ENCODE data around the gene LAMA2.

DNA sequence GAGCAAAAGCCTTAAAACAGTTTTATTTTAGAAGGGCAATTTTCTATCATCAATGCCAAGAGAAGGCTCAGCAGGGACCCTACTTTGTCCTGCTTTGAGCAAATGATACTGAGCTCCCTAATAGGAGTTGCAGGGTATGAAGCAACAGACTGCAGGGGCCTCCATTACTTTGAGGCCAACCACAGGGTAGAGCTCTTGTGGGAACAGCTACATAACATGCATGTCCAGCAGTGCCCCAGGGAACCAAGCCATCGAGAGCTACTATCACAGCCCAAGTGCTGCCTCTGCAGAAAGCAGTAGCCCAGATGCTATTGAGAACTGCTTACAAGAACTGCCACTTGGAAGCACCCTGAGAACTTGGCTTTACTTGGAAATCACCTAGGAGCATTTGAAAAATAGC is 222.1 kb downstream of the LAMA2 start:
- TF ChIP-seq, protein P1, sequence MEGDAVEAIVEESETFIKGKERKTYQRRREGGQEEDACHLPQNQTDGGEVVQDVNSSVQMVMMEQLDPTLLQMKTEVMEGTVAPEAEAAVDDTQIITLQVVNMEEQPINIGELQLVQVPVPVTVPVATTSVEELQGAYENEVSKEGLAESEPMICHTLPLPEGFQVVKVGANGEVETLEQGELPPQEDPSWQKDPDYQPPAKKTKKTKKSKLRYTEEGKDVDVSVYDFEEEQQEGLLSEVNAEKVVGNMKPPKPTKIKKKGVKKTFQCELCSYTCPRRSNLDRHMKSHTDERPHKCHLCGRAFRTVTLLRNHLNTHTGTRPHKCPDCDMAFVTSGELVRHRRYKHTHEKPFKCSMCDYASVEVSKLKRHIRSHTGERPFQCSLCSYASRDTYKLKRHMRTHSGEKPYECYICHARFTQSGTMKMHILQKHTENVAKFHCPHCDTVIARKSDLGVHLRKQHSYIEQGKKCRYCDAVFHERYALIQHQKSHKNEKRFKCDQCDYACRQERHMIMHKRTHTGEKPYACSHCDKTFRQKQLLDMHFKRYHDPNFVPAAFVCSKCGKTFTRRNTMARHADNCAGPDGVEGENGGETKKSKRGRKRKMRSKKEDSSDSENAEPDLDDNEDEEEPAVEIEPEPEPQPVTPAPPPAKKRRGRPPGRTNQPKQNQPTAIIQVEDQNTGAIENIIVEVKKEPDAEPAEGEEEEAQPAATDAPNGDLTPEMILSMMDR (IDR thresholded peaks at IDR 0.05; ENCODE audit: insufficient read depth, low read depth, low read length): no peak
- no peak for TF ChIP-seq EZH2 (IDR thresholded peaks at IDR 0.05; ENCODE audit: insufficient read depth, low read length)
